Ishikawa (cell line): ENCODE data around the gene MFN1.

Experiments used
- CEBPB ChIP-seq: IDR thresholded peaks from 2 replicates; pipeline ENCODE4 v1.6.1; 2012
- EP300 ChIP-seq: IDR thresholded peaks from 2 replicates; pipeline ENCODE4 v1.6.1; 2012; ENCODE audit warnings: borderline replicate concordance
- TAF1 ChIP-seq: IDR thresholded peaks from 2 replicates; pipeline ENCODE4 v1.6.1; 2012; ENCODE audit warnings: low read depth, mild to moderate bottlenecking
- TCF12 ChIP-seq: IDR thresholded peaks from 2 replicates; pipeline ENCODE4 v1.6.1; 2012; ENCODE audit warnings: low read depth
- TEAD4 ChIP-seq: IDR thresholded peaks from 2 replicates; pipeline ENCODE4 v1.6.1; 2012
- USF1 ChIP-seq: IDR thresholded peaks from 2 replicates; pipeline ENCODE4 v1.6.1; 2012
- ZBTB7A ChIP-seq: IDR thresholded peaks from 2 replicates; pipeline ENCODE4 v1.6.1; 2012; ENCODE audit warnings: low read depth

GRCh38 chr3:179430277-179430870 lies 82.9 kb downstream of the MFN1 start:
- TF ChIP-seq CEBPB (no peak), EP300 (no peak), TCF12 (no peak), TEAD4 (no peak), USF1 (no peak), ZBTB7A (no peak), TAF1 (no peak)
